ENCODE data around the gene IFITM10. TPM values are rescaled to one million over a fixed set of nuclear protein-coding genes. Genes with fewer than 3 reads are reported as not detected.

IFITM10 gene
- total and polyA plus RNA-seq, 9 of the 15 experiments (the other 6 are each of a cell fraction or from before 2014, with no cell fraction given): 0.08 to 0.13 (median 0.09) TPM; not detected in 6

- FAIRE-seq: peak; percentile 96
- peaks cover 21 to 40% of the 10 kb centered on the region in 2 experiments for H3K4me1 ChIP-seq (replicated peaks in 1 of 2; ENCODE audit: control insufficient read depth in 2 of 2, insufficient read depth in 2 of 2, low read length in 2 of 2)
- peak overlapping the region; percentile 75 for H3K27ac ChIP-seq (ENCODE audit: extremely low read depth, low read depth, low read length)
- TF ChIP-seq, protein P1, sequence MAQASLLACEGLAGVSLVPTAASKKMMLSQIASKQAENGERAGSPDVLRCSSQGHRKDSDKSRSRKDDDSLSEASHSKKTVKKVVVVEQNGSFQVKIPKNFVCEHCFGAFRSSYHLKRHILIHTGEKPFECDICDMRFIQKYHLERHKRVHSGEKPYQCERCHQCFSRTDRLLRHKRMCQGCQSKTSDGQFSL (CRISPR knock-in tag; IDR thresholded peaks at IDR 0.05): no peak
- TF ChIP-seq, protein P1 (tag; IDR thresholded peaks at IDR 0.05): no peak
- TF ChIP-seq MYC (IDR thresholded peaks at IDR 0.05; ENCODE audit: low read depth, low read length) (peak; percentile 47; the same call in 1 of the 2 replicates), MYC (CRISPR knock-in tag; IDR thresholded peaks at IDR 0.05; ENCODE audit: borderline replicate concordance, low read depth) (no peak), ZNF766 (CRISPR knock-in tag; conservative IDR thresholded peaks at IDR 0.05) (no peak; the same call in 1 of the 2 replicates), HNRNPH1 (optimal IDR thresholded peaks at IDR 0.05; ENCODE audit: low read depth, low read length) (no peak), PRDM10 (IDR thresholded peaks at IDR 0.05; ENCODE audit: partially characterized antibody) (peak; percentile 92), ZNF277 (CRISPR knock-in tag; IDR thresholded peaks at IDR 0.05; ENCODE audit: borderline replicate concordance) (no peak), YY1 (IDR thresholded peaks at IDR 0.05; ENCODE audit: borderline replicate concordance in 1 of 3, control insufficient read depth in 1 of 3, extremely low read depth in 1 of 3, insufficient read depth in 3 of 3, insufficient read length in 1 of 3, insufficient replicate concordance in 2 of 3, low read depth in 1 of 3, low read length in 2 of 3) (peak in 1 of 3 experiments; percentile 11), CHD1 (IDR thresholded peaks at IDR 0.05; ENCODE audit: low read length) (no peak), NBN (IDR thresholded peaks at IDR 0.05; ENCODE audit: low read depth) (peak; percentile 87)
- TF ChIP-seq, protein P2, sequence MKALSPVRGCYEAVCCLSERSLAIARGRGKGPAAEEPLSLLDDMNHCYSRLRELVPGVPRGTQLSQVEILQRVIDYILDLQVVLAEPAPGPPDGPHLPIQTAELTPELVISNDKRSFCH (CRISPR knock-in tag; IDR thresholded peaks at IDR 0.05): no peak
- TF ChIP-seq, protein P2 (tag; IDR thresholded peaks at IDR 0.05): peak; percentile 32; the same call in 1 of the 2 replicates
Observed at GRCh38 chr11:1772270-1773130, 22.1 kb upstream of the IFITM10 start.

More at GRCh38 chr11:1772270-1773130, 22.1 kb upstream of the IFITM10 start:
- Histone ChIP-seq H3K27me3 (ENCODE audit: control insufficient read depth in 2 of 2, insufficient read depth in 2 of 2, low read length in 2 of 2) (no peaks in the 10 kb centered on the region), H4K20me1 (replicated peaks; ENCODE audit: control insufficient read depth, insufficient read depth, low read length) (no peaks in the 10 kb centered on the region), H3K9me3 (replicated peaks; ENCODE audit: control insufficient read depth, insufficient read depth, low read depth, low read length) (no peaks in the 10 kb centered on the region), H3K4me2 (ENCODE audit: insufficient read depth, low read length) (peak overlapping the region; percentile 77), H3K9me1 (ENCODE audit: control insufficient read depth, insufficient read depth, low read length) (no peaks in the 10 kb centered on the region), H3K4me3 (no peak overlapping the region), H2AFZ (ENCODE audit: low read depth, low read length) (peak overlapping the region; percentile 89), H3K9ac (ENCODE audit: insufficient read depth in 1 of 2, low read depth in 2 of 2, low read length in 2 of 2) (peak overlapping the region; percentile 46 to 70; a peak in 3 of 4 replicates), H3K79me2 (ENCODE audit: control insufficient read depth, insufficient read depth, low read length) (no peaks in the 10 kb centered on the region), H3K36me3 (ENCODE audit: control insufficient read depth, insufficient read depth, low read length) (no peaks in the 10 kb centered on the region)
- ATAC-seq (peak; percentile 100), DNase-seq (ENCODE audit: extremely low read depth in 1 of 4, low spot score in 3 of 4) (peak; percentile 92 to 97 (median 96))
- ChIA-PET CTCF (ENCODE audit: low intra/inter-chr PET ratio) (interaction anchor here (0.6 kb wide), 1 partner anchor 418 kb away, joined by 4 read pairs; no protein-coding TSS in a partner anchor), POLR2A (interaction anchor here (0.6 to 2.0 kb wide), 7 partner anchors 8 to 862 kb away, joined by 3 to 10 read pairs (median 4); partner anchors contain the start of gene CHID1)
- 4% methylated on average over 2 of the region's 15 CpGs for WGBS (ENCODE audit: insufficient coverage, low coverage, missing lambda C conversion rate)
- in situ Hi-C loops (cut with MboI) (no loop called here), intact Hi-C loops (cut with micrococcal nuclease) (no loop called here)
- no TSS peak for BruUV-seq (replicated peaks)

Measured in K562 (cell line).